T-helper 1 cell treated with Interleukin-12 subunit alpha and Interleukin-12 subunit beta and Interleukin-4 antibody, amounts not matched to agents 30 μg/mL and 1 μg/mL, for 36 hours (primary cell): ENCODE data around the gene ADD1.
A peak's percentile ranks its signal among the peaks of the same experiment; 100 is the strongest.

Source experiments
- H3K27ac Mint-ChIP-seq: one replicate; pipeline ENCODE4 v1.8.0; 2021; ENCODE audit warnings: mild to moderate bottlenecking, mixed read lengths
- H3K27me3 Mint-ChIP-seq: one replicate; pipeline ENCODE4 v1.8.0; 2021; ENCODE audit warnings: low read depth, mixed read lengths
- H3K36me3 Mint-ChIP-seq: one replicate; pipeline ENCODE4 v1.8.0; 2021; ENCODE audit warnings: low read depth, mixed read lengths
- H3K4me1 Mint-ChIP-seq: one replicate; pipeline ENCODE4 v1.8.0; 2021; ENCODE audit warnings: low read depth, mixed read lengths
- H3K4me3 Mint-ChIP-seq: one replicate; pipeline ENCODE4 v1.8.0; 2021; ENCODE audit warnings: mild to moderate bottlenecking, moderate library complexity, mixed read lengths
- H3K9me3 Mint-ChIP-seq: one replicate; pipeline ENCODE4 v1.8.0; 2021; ENCODE audit warnings: mixed read lengths

Gene ADD1

DNA sequence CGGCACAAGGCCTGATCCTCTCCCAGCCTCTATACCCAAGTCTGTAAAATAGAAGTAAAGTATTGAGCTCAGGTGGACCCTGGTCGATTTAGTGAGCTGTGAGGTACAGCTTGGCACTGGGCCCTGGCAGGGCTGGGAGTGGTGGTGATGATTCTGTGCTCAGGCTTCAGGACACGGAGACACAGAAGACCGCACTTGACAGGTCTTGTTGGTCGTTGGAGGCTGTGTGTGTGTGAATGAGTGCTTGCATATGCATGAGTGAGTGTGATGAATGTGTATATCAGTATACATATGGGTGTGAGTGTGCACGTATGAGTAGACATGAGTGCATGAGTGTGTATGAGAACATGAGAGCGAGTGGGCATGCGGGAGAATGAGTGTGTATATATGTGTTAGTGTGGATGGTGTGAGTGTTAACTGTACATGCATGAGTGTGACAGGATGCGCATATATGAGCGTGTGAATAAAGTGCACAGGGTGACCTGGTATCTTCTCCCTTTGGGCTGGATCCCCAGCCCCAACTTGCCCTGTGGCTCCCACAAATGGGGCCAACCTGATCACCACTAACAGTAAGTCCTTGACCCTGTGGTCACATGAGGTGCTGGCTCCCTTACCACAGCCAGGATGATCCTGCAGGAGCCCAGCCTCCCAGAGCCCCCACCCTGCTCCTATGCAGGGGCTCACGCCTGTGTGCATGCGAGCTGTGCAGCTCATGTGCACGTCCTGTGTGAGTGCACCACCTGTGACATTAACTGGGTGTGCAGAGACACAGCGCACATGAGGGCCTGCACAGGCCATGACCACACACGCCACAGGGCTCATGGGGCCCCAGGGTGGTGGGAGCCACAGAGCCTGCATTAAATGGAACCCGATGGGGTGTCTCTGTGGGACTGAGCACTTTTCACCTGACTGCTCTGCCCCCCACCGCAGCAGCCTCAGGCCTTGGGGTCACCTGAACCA, 29.9 kb upstream of the ADD1 start:
- H3K27me3 Mint-ChIP-seq, result no peaks in the 10 kb centered on the region
- H3K4me3 Mint-ChIP-seq, result peak overlapping the region; percentile 92
- peaks cover 27% of the 10 kb centered on the region for H3K36me3 Mint-ChIP-seq
- H3K4me1 Mint-ChIP-seq, result peaks cover 52% of the 10 kb centered on the region
- no peaks in the 10 kb centered on the region for H3K9me3 Mint-ChIP-seq
- peak overlapping the region; percentile 3 for H3K27ac Mint-ChIP-seq

DNA sequence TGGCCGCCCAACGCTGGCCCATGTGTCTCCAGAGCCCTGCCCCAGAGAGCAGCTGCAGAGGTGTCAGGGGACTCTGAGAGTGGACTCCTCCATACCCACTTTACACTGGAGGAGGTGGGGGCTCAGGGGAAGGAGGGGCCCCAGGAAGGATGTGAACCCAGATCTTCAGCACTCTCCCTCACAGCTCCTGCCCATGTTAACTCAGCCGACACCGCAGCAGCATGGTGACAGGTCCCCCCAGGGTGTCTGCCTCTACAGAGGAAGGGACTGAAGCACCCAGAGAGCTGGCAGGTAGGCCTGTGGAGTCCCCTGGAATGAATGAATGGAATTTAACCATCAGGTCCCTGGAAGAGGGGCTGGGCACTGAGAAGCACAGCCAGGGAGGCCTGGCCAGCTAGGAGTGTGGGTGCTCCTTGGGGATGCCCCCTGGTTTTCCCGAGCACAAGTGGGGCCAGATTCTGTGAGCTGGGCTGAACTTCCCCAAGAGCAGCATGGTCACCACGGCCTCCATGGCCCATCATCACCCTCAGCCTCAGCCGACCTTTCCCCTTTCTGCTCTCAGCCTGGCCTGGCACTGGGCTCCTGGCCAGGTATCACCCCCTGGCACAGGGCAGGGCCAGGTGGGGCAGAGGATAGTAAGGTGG, 28.9 kb upstream of the ADD1 start:
- Mint-ChIP-seq H3K27ac (no peak overlapping the region), H3K27me3 (no peaks in the 10 kb centered on the region), H3K4me1 (peaks cover 59% of the 10 kb centered on the region), H3K4me3 (peak overlapping the region; percentile 23), H3K9me3 (no peaks in the 10 kb centered on the region), H3K36me3 (peaks cover 32% of the 10 kb centered on the region)

DNA sequence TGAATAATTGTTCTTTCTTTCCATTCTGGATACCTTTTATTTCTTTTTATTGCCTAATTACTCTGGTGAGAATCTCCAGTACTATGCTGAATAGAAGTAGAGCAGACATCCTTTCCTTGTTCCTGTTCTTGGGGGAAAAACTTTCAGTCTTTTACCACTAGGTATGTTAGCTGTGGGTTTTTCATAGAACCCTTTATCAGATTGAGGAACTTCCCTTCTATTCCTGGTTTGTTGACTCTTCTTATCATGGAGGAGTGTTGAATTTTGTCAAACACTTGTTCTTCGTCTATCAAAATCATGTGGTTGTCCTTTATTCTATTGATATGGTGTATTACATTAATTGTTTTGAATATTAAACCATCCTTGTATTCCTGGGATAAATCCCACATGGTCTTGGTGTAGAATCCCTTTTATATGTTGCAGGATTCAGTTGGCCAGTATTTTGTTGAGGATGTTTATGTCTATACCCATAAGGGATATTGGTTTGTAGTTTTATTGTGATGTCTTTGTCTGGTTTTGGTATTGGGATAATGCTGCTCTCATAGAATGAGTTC, 27.2 kb upstream of the ADD1 start:
- Mint-ChIP-seq H3K4me1 (peaks cover 54% of the 10 kb centered on the region), H3K27ac (peak overlapping the region; percentile 60), H3K9me3 (no peaks in the 10 kb centered on the region), H3K4me3 (peak overlapping the region; percentile 79), H3K27me3 (no peaks in the 10 kb centered on the region), H3K36me3 (peaks cover 34% of the 10 kb centered on the region)

DNA sequence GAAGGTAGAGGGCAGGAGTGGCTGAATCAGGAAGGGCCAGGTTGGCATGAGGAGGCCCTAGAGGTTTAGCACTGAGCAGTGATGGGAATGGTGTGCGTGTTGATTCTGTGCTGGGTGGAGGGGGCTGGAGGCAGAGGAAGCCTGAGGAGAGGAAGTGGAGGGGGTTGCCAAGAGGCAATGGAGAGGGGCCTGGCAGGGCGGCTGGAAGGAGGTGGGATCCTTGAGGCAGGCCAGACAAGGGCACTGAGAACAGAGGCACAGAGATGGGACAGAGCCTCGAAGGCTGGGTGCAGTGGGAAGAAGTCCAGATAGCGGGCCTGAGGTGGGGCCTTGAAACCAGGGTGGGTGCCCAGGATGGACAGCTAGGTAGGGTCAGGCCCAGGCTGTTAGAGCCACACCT, 26.5 kb upstream of the ADD1 start:
- Mint-ChIP-seq H3K9me3 (no peaks in the 10 kb centered on the region), H3K4me1 (peaks cover 48% of the 10 kb centered on the region), H3K36me3 (peaks cover 30% of the 10 kb centered on the region), H3K4me3 (peak overlapping the region; percentile 79), H3K27me3 (no peaks in the 10 kb centered on the region), H3K27ac (peak overlapping the region; percentile 60)

DNA sequence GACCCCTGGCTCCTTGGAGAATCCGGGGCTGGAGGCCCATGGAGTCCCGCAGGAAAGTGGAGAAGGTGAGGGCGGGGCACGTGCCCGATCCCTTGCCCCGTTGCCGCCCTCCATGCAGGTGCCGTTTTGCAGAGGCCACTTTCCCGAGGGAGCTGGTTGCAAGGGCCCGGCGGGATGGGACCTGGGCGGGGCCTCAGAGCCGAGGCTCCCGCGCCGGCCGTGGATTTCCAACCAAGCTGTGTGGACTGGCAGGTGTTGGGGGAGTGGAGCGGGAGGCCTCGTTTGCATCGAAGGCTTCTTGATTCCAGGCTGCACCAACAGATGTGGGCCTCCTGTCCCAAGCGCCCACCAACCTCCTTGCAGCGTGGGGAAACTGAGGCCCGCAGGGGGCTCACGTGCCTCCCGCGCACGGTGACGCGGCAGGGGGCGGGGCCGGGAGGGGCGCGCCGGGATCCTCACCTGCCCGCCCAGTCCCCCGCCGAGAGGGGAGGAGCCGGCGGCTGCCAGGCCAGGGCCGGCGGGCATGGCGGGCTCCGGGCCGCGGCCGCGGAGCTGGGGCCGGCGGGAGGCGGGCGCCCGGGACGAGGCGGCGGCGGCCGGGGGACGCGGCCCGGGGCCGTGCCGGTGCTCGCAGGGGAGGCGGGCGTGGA, 25.8 kb upstream of the ADD1 start:
- H3K36me3 Mint-ChIP-seq, result peaks cover 27% of the 10 kb centered on the region
- H3K4me3 Mint-ChIP-seq, result peak overlapping the region; percentile 79
- H3K27me3 Mint-ChIP-seq, result no peaks in the 10 kb centered on the region
- no peak overlapping the region for H3K27ac Mint-ChIP-seq
- H3K9me3 Mint-ChIP-seq, result no peaks in the 10 kb centered on the region
- peaks cover 48% of the 10 kb centered on the region for H3K4me1 Mint-ChIP-seq

DNA sequence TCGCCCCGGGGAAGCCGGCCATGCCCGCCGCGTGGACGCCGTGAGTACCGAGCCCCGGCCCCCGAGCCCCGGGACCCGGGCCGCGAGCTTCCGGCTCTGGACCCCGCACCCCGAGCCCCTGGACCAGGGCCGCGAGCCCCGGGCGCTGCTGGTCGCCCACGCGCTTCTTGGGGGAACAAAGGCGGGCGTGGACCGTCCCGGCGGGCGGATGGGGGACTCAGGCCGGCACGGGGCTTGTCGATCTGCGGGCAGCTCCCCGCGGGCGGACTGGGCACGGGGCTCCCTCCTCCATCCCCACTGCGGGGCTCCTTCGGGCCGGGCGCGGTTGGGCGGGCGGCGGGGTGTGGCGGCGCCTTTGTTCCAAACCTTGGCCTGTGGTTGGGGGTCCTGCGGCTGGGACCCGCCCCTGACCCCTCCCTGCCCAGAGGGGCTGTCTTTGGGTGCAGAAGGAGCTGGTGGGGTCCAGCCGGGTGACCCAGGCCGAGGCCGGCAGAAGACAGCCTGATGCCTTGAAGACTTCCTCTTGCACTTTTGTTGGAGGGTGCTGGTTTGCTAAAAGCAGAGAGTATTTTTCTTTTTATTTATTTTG, 25.2 kb upstream of the ADD1 start:
- H3K4me3 Mint-ChIP-seq, result no peak overlapping the region
- H3K27ac Mint-ChIP-seq, result no peak overlapping the region
- peaks cover 45% of the 10 kb centered on the region for H3K4me1 Mint-ChIP-seq
- H3K27me3 Mint-ChIP-seq, result no peaks in the 10 kb centered on the region
- H3K36me3 Mint-ChIP-seq, result peaks cover 25% of the 10 kb centered on the region
- H3K9me3 Mint-ChIP-seq, result no peaks in the 10 kb centered on the region

DNA sequence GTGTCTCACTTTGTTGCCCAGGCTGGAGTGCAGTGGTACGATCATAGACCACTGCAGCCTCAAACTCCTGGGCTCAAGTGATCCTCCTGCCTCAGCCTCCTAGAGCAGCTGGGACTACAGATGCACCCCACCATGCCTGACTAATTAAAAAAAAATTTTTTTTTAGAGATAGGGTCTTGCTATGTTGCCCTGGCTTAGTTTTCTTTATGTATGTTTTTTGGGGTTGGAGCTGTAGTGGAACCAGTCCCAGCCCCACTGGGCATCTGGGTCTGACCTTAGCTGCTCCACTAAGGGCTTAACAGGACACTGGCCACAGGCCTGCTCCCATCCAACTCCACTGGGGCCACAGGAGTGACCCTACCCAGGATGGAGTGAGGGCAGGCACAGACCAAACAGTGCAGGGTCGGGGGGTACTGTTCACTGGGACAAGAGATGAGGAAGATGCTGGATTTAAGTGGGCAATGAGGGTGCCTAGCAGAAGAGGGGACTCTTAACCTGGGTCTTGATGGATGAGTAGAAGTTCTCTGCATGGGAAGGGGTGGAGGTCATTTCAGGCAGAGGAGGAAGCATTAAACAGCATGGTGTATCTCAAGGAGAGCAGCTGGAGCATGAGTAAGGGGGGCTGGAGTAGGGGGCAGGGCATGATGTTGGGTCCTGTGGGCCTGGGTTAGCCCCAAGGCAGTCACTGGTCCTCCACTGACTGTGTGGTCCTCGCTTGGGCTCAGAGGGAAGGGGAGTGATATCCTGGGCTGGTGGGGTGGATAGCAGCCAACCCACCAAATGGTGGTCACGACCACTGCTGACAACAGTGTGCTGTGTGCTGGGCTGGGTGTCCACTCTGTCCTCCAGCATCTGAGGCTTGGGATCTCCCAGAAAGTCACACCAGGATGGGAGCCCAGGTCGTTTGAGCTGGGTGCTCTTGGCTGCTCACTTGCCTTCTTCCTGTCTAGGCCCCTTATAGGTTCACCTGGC, 24.1 kb upstream of the ADD1 start:
- Mint-ChIP-seq H3K36me3 (peaks cover 23% of the 10 kb centered on the region), H3K27ac (peak overlapping the region; percentile 18)

DNA sequence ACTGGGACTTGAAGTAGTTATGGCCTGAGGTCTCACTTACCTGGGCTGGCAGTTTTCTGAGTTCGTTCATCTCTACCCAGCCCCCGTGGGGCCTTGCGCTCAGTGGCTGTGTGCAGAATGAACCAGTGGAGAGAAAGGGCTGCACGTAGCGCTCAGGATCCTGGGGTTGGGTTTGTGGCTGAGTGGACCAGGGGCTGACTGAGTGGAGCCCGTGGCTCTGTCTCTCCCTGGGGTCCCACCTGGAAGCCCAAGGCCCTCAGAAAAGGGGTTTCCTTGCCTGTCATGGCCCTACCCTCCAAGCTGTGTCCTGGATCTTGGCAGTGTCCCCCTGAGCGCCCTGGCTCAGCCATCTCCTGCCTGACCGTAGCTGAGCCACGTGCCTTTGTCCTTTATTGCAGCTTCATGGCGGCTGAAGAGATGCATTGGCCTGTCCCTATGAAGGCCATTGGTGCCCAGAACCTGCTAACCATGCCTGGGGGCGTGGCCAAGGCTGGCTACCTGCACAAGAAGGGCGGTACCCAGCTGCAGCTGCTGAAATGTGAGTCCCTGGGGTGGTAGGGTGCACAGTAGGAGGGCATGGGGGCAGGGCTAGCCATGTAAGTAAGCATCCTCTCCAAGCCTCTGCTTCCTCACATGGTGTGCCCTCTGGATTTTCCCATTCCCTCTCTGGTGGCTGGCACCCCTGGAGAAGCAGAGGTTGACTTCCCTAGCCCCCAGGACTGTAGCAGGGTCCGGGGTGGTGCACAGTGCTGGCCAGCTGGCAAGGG, 23.2 kb upstream of the ADD1 start:
- Mint-ChIP-seq H3K36me3 (peaks cover 27% of the 10 kb centered on the region), H3K4me3 (no peak overlapping the region), H3K27me3 (no peaks in the 10 kb centered on the region), H3K27ac (no peak overlapping the region), H3K4me1 (peaks cover 27% of the 10 kb centered on the region), H3K9me3 (no peaks in the 10 kb centered on the region)

More for the DNA sequence above, 24.1 kb upstream of the ADD1 start:
- peaks cover 36% of the 10 kb centered on the region for H3K4me1 Mint-ChIP-seq
- no peaks in the 10 kb centered on the region for H3K9me3 Mint-ChIP-seq
- H3K4me3 Mint-ChIP-seq, result peak overlapping the region; percentile 51
- no peaks in the 10 kb centered on the region for H3K27me3 Mint-ChIP-seq

DNA sequence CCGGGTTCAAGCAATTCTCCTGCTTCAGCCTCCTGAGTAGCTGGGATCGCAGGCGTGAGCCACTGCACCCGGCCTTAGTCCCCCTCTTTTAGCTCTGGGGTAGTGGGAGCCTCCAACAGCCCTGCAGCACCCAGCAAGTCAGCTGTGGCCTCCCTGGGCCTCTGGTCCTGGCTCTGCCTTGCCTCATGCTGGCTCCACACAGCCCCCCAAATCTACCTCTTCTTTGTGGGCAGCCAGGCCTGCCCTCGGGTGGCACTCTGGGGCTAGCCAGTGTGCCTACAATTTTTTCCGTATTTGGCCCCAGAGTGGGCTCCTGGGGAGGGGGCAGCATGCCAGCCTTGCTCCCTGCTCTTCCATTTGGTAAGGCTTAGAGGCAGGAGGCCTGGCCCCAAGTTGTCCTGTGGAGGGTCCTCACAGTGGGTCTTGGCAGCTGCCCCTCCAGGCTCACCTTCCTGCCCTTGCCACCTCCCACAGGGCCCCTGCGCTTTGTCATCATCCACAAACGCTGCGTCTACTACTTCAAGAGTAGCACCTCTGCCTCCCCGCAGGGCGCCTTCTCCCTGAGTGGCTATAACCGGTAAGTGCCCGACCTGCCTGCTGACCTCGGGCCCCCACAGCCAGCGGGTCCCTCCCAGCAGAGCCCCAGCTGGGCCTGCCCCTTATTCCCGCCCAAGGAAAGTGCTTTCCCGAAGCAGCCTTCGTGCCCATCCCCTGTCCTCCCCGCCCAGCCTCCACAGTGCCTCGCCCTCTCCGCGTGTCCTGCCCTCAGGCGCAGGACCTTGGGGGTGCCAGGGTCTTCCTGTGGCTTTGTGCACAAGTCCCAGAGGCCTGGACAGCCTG, 21.0 kb upstream of the ADD1 start:
- Mint-ChIP-seq H3K4me3 (no peak overlapping the region), H3K4me1 (peaks cover 11% of the 10 kb centered on the region)

DNA sequence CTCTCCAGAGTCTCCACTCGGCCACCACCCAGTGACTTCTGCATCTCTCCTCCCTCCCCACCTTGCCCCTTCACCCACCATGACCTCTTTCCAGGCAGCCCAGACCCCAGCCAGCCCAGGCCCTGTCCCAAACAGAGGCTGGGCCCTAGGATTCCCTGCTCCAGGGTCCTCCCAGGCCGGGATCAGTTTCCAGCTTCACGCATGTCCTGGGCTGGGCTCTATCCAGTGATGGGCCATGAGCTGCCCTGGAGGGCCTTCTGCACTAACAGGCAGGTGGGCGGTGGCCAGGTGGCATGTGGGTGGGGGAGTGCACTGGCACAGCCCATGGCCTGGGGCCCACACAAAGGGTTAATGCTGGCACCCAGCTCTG, 20.4 kb upstream of the ADD1 start:
- no peak overlapping the region for H3K27ac Mint-ChIP-seq

More for the DNA sequence above, 21.0 kb upstream of the ADD1 start:
- Mint-ChIP-seq H3K36me3 (peaks cover 25% of the 10 kb centered on the region), H3K27me3 (no peaks in the 10 kb centered on the region), H3K9me3 (no peaks in the 10 kb centered on the region), H3K27ac (no peak overlapping the region)

DNA sequence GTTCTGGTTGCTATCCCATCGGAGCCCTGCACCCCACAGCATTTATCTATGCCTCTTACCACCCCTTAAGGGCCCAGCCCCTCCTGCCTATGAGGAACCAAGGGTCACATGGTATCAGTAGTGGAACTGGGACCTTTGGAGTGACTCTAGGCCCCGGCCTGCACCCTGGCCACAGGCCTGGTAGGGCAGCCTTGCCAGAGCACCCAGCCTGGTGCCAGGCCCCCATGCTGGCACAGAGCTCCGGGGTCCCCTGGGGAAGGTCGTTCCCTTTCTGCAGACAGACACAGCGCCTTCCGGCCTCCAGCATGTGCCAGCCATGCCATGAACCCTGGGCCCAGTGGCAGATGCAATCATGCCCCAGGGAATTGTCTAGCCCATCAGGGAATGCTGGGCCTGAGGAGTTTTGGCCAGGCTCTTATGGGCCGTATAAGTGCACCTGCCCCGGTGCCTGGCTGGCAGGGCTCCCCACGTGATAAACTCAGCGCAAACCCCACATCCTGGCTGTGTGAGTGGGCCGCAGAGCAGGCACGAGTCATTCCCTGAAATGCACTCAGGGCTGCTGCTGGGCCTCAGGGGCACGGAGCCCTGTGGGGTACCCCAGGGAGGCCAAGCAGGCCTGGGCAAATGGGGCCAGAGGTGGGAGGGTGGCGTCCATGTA, 19.8 kb upstream of the ADD1 start:
- no peak overlapping the region for H3K4me3 Mint-ChIP-seq
- H3K4me1 Mint-ChIP-seq, result peaks cover 11% of the 10 kb centered on the region
- H3K36me3 Mint-ChIP-seq, result peaks cover 26% of the 10 kb centered on the region
- no peaks in the 10 kb centered on the region for H3K27me3 Mint-ChIP-seq
- no peaks in the 10 kb centered on the region for H3K9me3 Mint-ChIP-seq
- no peak overlapping the region for H3K27ac Mint-ChIP-seq

More for the DNA sequence above, 20.4 kb upstream of the ADD1 start:
- H3K9me3 Mint-ChIP-seq, result no peaks in the 10 kb centered on the region
- H3K36me3 Mint-ChIP-seq, result peaks cover 25% of the 10 kb centered on the region
- no peak overlapping the region for H3K4me3 Mint-ChIP-seq
- H3K4me1 Mint-ChIP-seq, result peaks cover 11% of the 10 kb centered on the region
- H3K27me3 Mint-ChIP-seq, result no peaks in the 10 kb centered on the region
